Colon (tissue), 2 donors: ENCODE measurements around the gene QSOX1.
"Not testable (repeated sequence)": the region's sequence is repeated elsewhere in the genome, so short reads cannot be mapped to it uniquely, and the experiment has no call there.

Experiments used
- FAIRE-seq: peaks from 2 replicates; lab custom pipeline; 2012; peaks lifted over from hg19 to GRCh38; lab: Jason Lieb, UNC
- donor health status: control.
- donor health status: control.

The QSOX1 gene

GRCh38 chr1:180193141-180194047 is 38.7 kb downstream of the QSOX1 start:
- FAIRE-seq: no peak

- no peak for FAIRE-seq
Observed at GRCh38 chr1:180194048-180194425, 39.4 kb downstream of the QSOX1 start.

- no peak for FAIRE-seq
Observed at GRCh38 chr1:180194546-180195207, 40.0 kb downstream of the QSOX1 start.

- FAIRE-seq: no peak
Observed at GRCh38 chr1:180195401-180195800, 40.7 kb downstream of the QSOX1 start.

- no peak for FAIRE-seq
Observed at GRCh38 chr1:180195916-180196315, 41.2 kb downstream of the QSOX1 start.

GRCh38 chr1:180196436-180197003 is 41.9 kb downstream of the QSOX1 start:
- FAIRE-seq: no peak

GRCh38 chr1:180197231-180197630 is 42.6 kb downstream of the QSOX1 start:
- no peak for FAIRE-seq

GRCh38 chr1:180198196-180198595 is 43.5 kb downstream of the QSOX1 start:
- FAIRE-seq: no peak

- FAIRE-seq: no peak
Observed at GRCh38 chr1:180198611-180199010, 43.9 kb downstream of the QSOX1 start.

- no peak for FAIRE-seq
Observed at GRCh38 chr1:180199018-180199417, 44.3 kb downstream of the QSOX1 start.

GRCh38 chr1:180201451-180202200 is 47.0 kb downstream of the QSOX1 start:
- FAIRE-seq: no peak

GRCh38 chr1:180202588-180202987 is 47.9 kb downstream of the QSOX1 start:
- not testable (repeated sequence) for FAIRE-seq

- FAIRE-seq: no peak
Observed at GRCh38 chr1:180204231-180204630, 49.6 kb downstream of the QSOX1 start.

GRCh38 chr1:180206581-180206980 is 51.9 kb downstream of the QSOX1 start:
- no peak for FAIRE-seq

GRCh38 chr1:180208264-180208663 is 53.6 kb downstream of the QSOX1 start:
- FAIRE-seq: no peak

- no peak for FAIRE-seq
Observed at GRCh38 chr1:180210008-180210620, 55.4 kb downstream of the QSOX1 start.

- no peak for FAIRE-seq
Observed at GRCh38 chr1:180211156-180211859, 56.6 kb downstream of the QSOX1 start.

GRCh38 chr1:180211860-180212229 is 57.2 kb downstream of the QSOX1 start:
- FAIRE-seq: no peak

- FAIRE-seq: no peak
Observed at GRCh38 chr1:180213401-180214170, 58.9 kb downstream of the QSOX1 start.

GRCh38 chr1:180215856-180216625 is 61.4 kb downstream of the QSOX1 start:
- no peak for FAIRE-seq
